K562 (cell line): ENCODE results near the gene TRIM38. TPM values are rescaled to one million over a fixed set of nuclear protein-coding genes. Genes with fewer than 3 reads are reported as not detected.

Experiments used
- ATF7 ChIP-seq: fragments of 450-650 bp; IDR thresholded peaks from 2 replicates; pipeline ENCODE4 v1.7.1; 2014; ENCODE audit warnings: mild to moderate bottlenecking, moderate library complexity
- CBX3 ChIP-seq, 2 experiments: IDR thresholded peaks; 1 replicate in 1 of 2; 2 replicates in 1 of 2; pipeline ENCODE4 v1.6.1; 2012; ENCODE audit warnings: inconsistent platforms in 2 of 2, low read length in 2 of 2, borderline replicate concordance in 1 of 2, control low read depth in 1 of 2
- E2F3 ChIP-seq: fragments of 250-450 bp; sonication (Bioruptor Pico); IDR thresholded peaks from 2 replicates; pipeline ENCODE4 v1.4.0; 2020; ENCODE audit warnings: mild to moderate bottlenecking
- GATA2 ChIP-seq: sonication (generic); formaldehyde crosslinking; IDR thresholded peaks from 2 replicates; pipeline ENCODE4 v1.4.0; 2020; ENCODE audit warnings: mild to moderate bottlenecking, missing genetic modification reagents
- MEF2D ChIP-seq: conservative IDR thresholded peaks from 2 replicates; pipeline ENCODE4 v1.6.1; 2016; ENCODE audit warnings: low read depth, missing genetic modification characterization, missing compliant biosample characterization
- NFIC ChIP-seq: fragments of 450-650 bp; IDR thresholded peaks from 2 replicates; pipeline ENCODE4 v1.6.1; 2017; ENCODE audit warnings: mild to moderate bottlenecking, inconsistent platforms
- PTTG1 ChIP-seq: fragments of 450-650 bp; IDR thresholded peaks from 2 replicates; pipeline ENCODE4 v1.6.1; 2016; ENCODE audit warnings: low read depth, mild to moderate bottlenecking, missing genetic modification characterization, missing compliant biosample characterization
- RB1 ChIP-seq: fragments of 450-650 bp; IDR thresholded peaks from 2 replicates; pipeline ENCODE4 v1.6.1; 2017; ENCODE audit warnings: low read depth, mild to moderate bottlenecking
- SIX5 ChIP-seq, 2 experiments: IDR thresholded peaks; 2 replicates each; pipeline ENCODE4 v1.6.1; 2011; ENCODE audit warnings: low read length in 2 of 2, borderline replicate concordance in 1 of 2, low read depth in 1 of 2, mild to moderate bottlenecking in 1 of 2, moderate library complexity in 1 of 2; ENCODE audit not compliant: insufficient read depth in 1 of 2
- STAT5A ChIP-seq: IDR thresholded peaks from 2 replicates; pipeline ENCODE4 v1.6.1; 2012; ENCODE audit warnings: low read length, inconsistent platforms, borderline replicate concordance
- TAF7 ChIP-seq: fragments of 450-650 bp; IDR thresholded peaks from 2 replicates; pipeline ENCODE4 v1.6.1; 2016; ENCODE audit warnings: missing genetic modification characterization, missing compliant biosample characterization
- ZHX1 ChIP-seq: fragments of 150-350 bp; conservative IDR thresholded peaks from 2 replicates; pipeline ENCODE4 v1.6.1; 2014; ENCODE audit warnings: low read length
- ZNF174 ChIP-seq: fragments of 250-450 bp; sonication (Bioruptor Pico); IDR thresholded peaks from 2 replicates; pipeline ENCODE4 v1.4.0; 2020; ENCODE audit warnings: mild to moderate bottlenecking
- ZNF507 ChIP-seq: conservative IDR thresholded peaks from 2 replicates; pipeline ENCODE4 v1.6.1; 2017; ENCODE audit warnings: missing genetic modification characterization, missing compliant biosample characterization
- polyA plus RNA-seq, 8 experiments: library from polyadenylated mRNA; depleted of rRNA in 4 of 8; stranded (reverse) in 5 of 8; unstranded in 3 of 8; fragments of >200 nt; fragmentation: Nextera tagmentation in 2 of 8; fragmentation: Illumina TruSeq in 1 of 8; extraction: Ambion mirVana in 2 of 8; extraction: Trizol in 1 of 8; gene quantifications; 2 replicates each; pipeline versions ENCODE4 v1.2.1 to v1.2.3, GENCODE V29; 2011 to 2014; ENCODE audit warnings: inconsistent platforms in 1 of 8, missing spikeins in 1 of 8
- total RNA-seq, 7 experiments: library from RNA; depleted of rRNA in 6 of 7; stranded (reverse); fragments of >200 nt in 6 of 7; fragmentation: Illumina TruSeq in 2 of 7; extraction: Trizol in 2 of 7; gene quantifications; 2 replicates each; pipeline versions ENCODE4 v1.2.1 to v1.2.3, GENCODE V29; 2011 to 2021; ENCODE audit warnings: low replicate concordance in 1 of 7
- TF ChIP-seq, protein P1 (sequence below): fragments of 200-600 bp; sonication (generic); IDR thresholded peaks from one replicate; pipeline ENCODE4 v1.6.1; 2012; ENCODE audit warnings: mild to moderate bottlenecking, low read depth, low read length, inconsistent platforms

Gene TRIM38
- total and polyA plus RNA-seq, 9 of the 15 experiments (the other 6 are each of a cell fraction or from before 2014, with no cell fraction given) = 1.7 to 6.7 (median 6.3) TPM

GRCh38 chr6:26026833-26027490 lies 64.4 kb downstream of the TRIM38 start (continued):
- TF ChIP-seq, protein P1, sequence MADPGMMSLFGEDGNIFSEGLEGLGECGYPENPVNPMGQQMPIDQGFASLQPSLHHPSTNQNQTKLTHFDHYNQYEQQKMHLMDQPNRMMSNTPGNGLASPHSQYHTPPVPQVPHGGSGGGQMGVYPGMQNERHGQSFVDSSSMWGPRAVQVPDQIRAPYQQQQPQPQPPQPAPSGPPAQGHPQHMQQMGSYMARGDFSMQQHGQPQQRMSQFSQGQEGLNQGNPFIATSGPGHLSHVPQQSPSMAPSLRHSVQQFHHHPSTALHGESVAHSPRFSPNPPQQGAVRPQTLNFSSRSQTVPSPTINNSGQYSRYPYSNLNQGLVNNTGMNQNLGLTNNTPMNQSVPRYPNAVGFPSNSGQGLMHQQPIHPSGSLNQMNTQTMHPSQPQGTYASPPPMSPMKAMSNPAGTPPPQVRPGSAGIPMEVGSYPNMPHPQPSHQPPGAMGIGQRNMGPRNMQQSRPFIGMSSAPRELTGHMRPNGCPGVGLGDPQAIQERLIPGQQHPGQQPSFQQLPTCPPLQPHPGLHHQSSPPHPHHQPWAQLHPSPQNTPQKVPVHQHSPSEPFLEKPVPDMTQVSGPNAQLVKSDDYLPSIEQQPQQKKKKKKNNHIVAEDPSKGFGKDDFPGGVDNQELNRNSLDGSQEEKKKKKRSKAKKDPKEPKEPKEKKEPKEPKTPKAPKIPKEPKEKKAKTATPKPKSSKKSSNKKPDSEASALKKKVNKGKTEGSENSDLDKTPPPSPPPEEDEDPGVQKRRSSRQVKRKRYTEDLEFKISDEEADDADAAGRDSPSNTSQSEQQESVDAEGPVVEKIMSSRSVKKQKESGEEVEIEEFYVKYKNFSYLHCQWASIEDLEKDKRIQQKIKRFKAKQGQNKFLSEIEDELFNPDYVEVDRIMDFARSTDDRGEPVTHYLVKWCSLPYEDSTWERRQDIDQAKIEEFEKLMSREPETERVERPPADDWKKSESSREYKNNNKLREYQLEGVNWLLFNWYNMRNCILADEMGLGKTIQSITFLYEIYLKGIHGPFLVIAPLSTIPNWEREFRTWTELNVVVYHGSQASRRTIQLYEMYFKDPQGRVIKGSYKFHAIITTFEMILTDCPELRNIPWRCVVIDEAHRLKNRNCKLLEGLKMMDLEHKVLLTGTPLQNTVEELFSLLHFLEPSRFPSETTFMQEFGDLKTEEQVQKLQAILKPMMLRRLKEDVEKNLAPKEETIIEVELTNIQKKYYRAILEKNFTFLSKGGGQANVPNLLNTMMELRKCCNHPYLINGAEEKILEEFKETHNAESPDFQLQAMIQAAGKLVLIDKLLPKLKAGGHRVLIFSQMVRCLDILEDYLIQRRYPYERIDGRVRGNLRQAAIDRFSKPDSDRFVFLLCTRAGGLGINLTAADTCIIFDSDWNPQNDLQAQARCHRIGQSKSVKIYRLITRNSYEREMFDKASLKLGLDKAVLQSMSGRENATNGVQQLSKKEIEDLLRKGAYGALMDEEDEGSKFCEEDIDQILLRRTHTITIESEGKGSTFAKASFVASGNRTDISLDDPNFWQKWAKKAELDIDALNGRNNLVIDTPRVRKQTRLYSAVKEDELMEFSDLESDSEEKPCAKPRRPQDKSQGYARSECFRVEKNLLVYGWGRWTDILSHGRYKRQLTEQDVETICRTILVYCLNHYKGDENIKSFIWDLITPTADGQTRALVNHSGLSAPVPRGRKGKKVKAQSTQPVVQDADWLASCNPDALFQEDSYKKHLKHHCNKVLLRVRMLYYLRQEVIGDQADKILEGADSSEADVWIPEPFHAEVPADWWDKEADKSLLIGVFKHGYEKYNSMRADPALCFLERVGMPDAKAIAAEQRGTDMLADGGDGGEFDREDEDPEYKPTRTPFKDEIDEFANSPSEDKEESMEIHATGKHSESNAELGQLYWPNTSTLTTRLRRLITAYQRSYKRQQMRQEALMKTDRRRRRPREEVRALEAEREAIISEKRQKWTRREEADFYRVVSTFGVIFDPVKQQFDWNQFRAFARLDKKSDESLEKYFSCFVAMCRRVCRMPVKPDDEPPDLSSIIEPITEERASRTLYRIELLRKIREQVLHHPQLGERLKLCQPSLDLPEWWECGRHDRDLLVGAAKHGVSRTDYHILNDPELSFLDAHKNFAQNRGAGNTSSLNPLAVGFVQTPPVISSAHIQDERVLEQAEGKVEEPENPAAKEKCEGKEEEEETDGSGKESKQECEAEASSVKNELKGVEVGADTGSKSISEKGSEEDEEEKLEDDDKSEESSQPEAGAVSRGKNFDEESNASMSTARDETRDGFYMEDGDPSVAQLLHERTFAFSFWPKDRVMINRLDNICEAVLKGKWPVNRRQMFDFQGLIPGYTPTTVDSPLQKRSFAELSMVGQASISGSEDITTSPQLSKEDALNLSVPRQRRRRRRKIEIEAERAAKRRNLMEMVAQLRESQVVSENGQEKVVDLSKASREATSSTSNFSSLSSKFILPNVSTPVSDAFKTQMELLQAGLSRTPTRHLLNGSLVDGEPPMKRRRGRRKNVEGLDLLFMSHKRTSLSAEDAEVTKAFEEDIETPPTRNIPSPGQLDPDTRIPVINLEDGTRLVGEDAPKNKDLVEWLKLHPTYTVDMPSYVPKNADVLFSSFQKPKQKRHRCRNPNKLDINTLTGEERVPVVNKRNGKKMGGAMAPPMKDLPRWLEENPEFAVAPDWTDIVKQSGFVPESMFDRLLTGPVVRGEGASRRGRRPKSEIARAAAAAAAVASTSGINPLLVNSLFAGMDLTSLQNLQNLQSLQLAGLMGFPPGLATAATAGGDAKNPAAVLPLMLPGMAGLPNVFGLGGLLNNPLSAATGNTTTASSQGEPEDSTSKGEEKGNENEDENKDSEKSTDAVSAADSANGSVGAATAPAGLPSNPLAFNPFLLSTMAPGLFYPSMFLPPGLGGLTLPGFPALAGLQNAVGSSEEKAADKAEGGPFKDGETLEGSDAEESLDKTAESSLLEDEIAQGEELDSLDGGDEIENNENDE = peak; percentile 56
- TF ChIP-seq ATF7 = peak; percentile 89
- TF ChIP-seq ZHX1 = peak; percentile 91
- TF ChIP-seq ZNF507 (tag) = no peak
- peak; percentile 86 for TF ChIP-seq NFIC
- no peak for TF ChIP-seq SIX5 (IDR thresholded peaks at IDR 0.05; ENCODE audit: borderline replicate concordance in 1 of 2, insufficient read depth in 1 of 2, low read depth in 1 of 2, low read length in 2 of 2)
- peak in 1 of 2 experiments; percentile 84; a peak in 1 of 3 replicates for TF ChIP-seq CBX3 (IDR thresholded peaks at IDR 0.05; ENCODE audit: borderline replicate concordance in 1 of 2, low read length in 2 of 2)
- peak; percentile 79 for TF ChIP-seq E2F3 (CRISPR knock-in tag)
- 0 out of 2 replicates have a peak, but pooled peaks have one; percentile 41 for TF ChIP-seq MEF2D
- TF ChIP-seq GATA2 (CRISPR knock-in tag) = peak; percentile 25; the same call in 1 of the 2 replicates
- TF ChIP-seq PTTG1 (tag) = no peak
- peak; percentile 90 for TF ChIP-seq RB1
- peak; percentile 58 for TF ChIP-seq STAT5A
- TF ChIP-seq ZNF174 (CRISPR knock-in tag) = no peak
- peak; percentile 92 for TF ChIP-seq TAF7 (tag)
